Progenitor cell of endocrine pancreas (in vitro differentiated cells): ENCODE data around the gene NUDT3. TPM values are rescaled to one million over a fixed set of nuclear protein-coding genes. Genes with fewer than 3 reads are reported as not detected.

Experiments used
- DNase-seq: peaks from one replicate; pipeline ENCODE4 v3.0.0; 2021; ENCODE audit warnings: low spot score; ENCODE audit not compliant: unreplicated experiment
- H3K27ac Mint-ChIP-seq: 2 replicates; pipeline ENCODE4 v1.8.0; 2021; ENCODE audit warnings: mild to moderate bottlenecking, moderate library complexity, mixed read lengths
- H3K27me3 Mint-ChIP-seq: 2 replicates; pipeline ENCODE4 v1.8.0; 2021; ENCODE audit warnings: mixed read lengths
- H3K36me3 Mint-ChIP-seq: 2 replicates; pipeline ENCODE4 v1.8.0; 2022; ENCODE audit warnings: mixed read lengths; ENCODE audit not compliant: insufficient read depth
- H3K4me1 Mint-ChIP-seq: 2 replicates; pipeline ENCODE4 v1.8.0; 2021; ENCODE audit warnings: low read depth, mixed read lengths
- H3K4me3 Mint-ChIP-seq: 2 replicates; pipeline ENCODE4 v1.8.0; 2021; ENCODE audit warnings: low read depth, mild to moderate bottlenecking, moderate library complexity, mixed read lengths
- H3K9me3 Mint-ChIP-seq: 2 replicates; pipeline ENCODE4 v1.8.0; 2021; ENCODE audit warnings: low read depth, mixed read lengths
- total RNA-seq: library from RNA; stranded (reverse); gene quantifications from 2 replicates; pipeline ENCODE4 v1.2.1, GENCODE V29; 2021
- TF ChIP-seq, protein P1 (sequence below): fragments of 200-600 bp; sonication (generic); IDR thresholded peaks from one replicate; pipeline ENCODE4 v1.5.0; 2021; ENCODE audit warnings: antibody characterized with exemption, mild to moderate bottlenecking; ENCODE audit not compliant: unreplicated experiment

Gene NUDT3
- total RNA-seq, 1 donor from 2014 or later = 20.6 TPM

DNA sequence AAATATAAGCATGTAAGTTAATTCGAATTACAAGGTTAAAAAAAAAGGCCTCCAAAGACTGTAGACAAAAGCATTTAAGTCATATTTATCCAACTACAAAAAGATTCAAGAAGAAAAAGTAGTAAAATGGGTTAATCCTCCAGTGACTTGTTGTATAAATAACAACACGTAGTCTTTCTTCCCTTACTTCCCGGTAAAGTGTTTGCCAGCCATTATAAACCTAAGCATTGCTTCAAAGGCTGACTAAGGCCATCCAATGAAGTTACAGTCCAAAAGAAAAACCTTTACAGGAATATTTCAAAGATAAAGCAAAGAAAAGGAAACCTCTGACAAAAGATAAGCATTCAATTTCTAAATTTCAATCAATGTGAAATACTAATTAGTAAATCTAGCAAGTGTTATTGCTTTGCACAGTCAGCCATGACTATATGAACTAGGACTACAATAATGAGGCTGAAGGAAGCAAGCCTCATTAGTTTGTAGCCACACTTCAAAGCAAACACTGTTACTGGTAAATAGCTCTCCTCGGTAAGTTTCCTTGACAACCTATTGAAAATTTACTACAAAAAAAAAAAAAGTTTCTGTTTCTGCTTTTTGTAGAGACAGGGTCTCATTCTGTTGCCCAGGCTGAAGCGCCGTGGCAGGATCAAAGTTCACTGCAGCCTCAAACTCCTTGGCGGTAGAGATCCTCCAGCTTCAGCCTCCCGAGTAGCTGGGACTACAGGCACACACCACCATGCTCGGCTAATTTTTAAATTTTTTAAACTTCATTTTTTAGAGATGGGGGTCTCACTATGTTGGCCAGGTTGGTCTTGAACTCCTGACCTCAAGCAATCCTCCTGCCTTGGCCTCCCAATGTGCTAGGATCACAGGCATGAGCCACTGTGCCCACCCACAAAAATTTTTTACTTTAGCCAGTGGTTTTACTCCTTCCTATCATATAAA is 46.0 kb downstream of the NUDT3 start:
- peaks cover 13% of the 10 kb centered on the region for H3K4me1 Mint-ChIP-seq
- peaks cover 2% of the 10 kb centered on the region for H3K36me3 Mint-ChIP-seq
- no peak overlapping the region for H3K27ac Mint-ChIP-seq
- DNase-seq = no peak
- TF ChIP-seq, protein P1, sequence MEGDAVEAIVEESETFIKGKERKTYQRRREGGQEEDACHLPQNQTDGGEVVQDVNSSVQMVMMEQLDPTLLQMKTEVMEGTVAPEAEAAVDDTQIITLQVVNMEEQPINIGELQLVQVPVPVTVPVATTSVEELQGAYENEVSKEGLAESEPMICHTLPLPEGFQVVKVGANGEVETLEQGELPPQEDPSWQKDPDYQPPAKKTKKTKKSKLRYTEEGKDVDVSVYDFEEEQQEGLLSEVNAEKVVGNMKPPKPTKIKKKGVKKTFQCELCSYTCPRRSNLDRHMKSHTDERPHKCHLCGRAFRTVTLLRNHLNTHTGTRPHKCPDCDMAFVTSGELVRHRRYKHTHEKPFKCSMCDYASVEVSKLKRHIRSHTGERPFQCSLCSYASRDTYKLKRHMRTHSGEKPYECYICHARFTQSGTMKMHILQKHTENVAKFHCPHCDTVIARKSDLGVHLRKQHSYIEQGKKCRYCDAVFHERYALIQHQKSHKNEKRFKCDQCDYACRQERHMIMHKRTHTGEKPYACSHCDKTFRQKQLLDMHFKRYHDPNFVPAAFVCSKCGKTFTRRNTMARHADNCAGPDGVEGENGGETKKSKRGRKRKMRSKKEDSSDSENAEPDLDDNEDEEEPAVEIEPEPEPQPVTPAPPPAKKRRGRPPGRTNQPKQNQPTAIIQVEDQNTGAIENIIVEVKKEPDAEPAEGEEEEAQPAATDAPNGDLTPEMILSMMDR = no peak
- H3K9me3 Mint-ChIP-seq = no peaks in the 10 kb centered on the region
- H3K27me3 Mint-ChIP-seq = no peaks in the 10 kb centered on the region
- H3K4me3 Mint-ChIP-seq = no peak overlapping the region

DNA sequence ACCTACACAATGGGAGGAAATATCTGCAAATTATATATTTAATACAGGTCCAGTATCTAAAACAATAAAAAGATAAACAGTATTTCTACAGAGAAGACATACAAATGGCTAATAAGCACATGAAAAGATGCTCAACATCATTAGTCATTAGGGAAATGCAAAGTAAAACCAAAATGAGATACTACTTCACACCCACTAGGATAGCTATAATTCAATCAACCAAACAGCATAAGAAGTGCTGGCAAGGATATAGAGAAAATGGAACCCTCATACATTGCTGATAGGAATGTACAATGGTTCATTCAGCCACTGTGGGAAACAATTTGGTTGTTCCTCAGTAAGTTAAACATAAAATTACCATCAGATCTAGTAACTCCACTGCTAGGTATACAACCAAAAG is 48.7 kb downstream of the NUDT3 start:
- Mint-ChIP-seq H3K27me3 (no peaks in the 10 kb centered on the region), H3K4me3 (no peak overlapping the region), H3K36me3 (peaks cover 4% of the 10 kb centered on the region), H3K27ac (no peak overlapping the region), H3K4me1 (peaks cover 8% of the 10 kb centered on the region), H3K9me3 (no peaks in the 10 kb centered on the region)
- TF ChIP-seq, protein P1 = no peak
- DNase-seq = no peak

DNA sequence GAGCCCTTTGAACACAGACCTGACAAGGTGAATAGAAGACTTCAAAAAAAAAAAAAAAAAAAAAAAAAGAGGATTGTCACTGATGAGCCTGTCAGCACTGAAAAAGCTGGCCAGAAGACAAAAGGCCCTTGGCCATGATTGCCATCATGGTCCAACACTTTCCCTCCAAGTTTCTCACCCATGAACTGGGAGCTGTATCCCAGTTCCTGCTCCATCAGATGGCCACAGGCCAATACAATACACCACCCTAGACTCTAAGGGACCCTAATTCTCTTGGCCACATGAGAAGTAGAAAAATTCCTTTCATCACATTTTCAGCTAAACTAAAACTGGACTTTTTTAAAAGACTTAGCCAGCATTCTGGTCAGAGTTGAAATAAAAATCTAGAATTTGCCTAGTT is 50.2 kb downstream of the NUDT3 start:
- Mint-ChIP-seq H3K4me3 (no peak overlapping the region), H3K36me3 (peaks cover 4% of the 10 kb centered on the region), H3K4me1 (peaks cover 16% of the 10 kb centered on the region), H3K27me3 (no peaks in the 10 kb centered on the region), H3K27ac (no peak overlapping the region), H3K9me3 (no peaks in the 10 kb centered on the region)
- no peak for DNase-seq
- TF ChIP-seq, protein P1 = no peak

DNA sequence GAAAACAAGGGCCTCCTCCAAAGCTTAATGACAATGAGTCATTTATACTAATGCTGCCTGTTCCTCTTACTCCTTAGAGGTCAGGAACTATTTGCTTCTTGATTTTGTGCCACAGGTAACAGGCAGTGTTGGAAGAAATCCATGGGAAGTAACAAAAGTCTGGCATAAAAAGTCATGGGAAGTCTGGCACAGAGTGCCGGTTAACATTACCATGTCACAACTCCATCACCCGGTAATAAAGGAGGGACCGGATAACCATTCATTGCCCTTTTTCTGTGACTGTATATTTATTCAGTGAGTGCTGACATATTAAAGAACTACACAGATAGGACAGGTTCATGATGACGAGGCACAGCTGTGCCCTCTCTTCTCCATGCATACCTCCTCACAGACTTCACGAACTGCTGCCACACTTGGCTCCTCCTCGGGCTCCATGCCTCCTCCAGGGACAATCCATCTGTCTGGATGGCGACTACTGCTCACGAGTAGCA is 50.9 kb downstream of the NUDT3 start:
- Mint-ChIP-seq H3K4me3 (no peak overlapping the region), H3K27me3 (no peaks in the 10 kb centered on the region), H3K9me3 (no peaks in the 10 kb centered on the region), H3K4me1 (peaks cover 17% of the 10 kb centered on the region), H3K36me3 (peaks cover 4% of the 10 kb centered on the region), H3K27ac (no peak overlapping the region)
- TF ChIP-seq, protein P1 = no peak
- DNase-seq = no peak

DNA sequence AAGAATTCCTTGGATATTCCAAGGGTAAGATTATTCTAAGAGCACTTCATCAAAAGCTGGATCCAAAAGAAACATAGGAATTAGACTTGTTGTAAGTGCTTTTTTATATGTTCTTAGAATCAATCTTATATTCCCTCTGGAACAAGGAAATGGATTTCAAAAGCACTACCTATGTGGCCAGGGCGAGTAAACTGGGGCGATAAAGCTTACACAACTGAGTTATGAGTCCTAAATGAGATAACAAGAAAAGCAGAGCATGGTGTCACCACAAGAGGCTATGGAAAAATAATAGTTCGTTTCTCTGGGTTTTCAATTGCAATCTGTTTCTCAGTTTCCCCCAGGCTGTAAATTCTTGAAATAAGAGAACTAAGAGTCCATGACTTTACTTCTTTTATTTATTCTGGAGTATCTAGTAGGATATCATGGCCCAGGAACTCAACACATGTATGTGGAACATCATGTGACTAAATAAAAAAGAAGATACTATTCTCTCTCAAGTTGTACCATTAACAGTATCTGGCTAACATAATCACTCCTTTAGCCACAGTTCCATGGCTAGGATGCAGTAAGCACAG is 51.5 kb downstream of the NUDT3 start:
- no peaks in the 10 kb centered on the region for H3K9me3 Mint-ChIP-seq
- peaks cover 18% of the 10 kb centered on the region for H3K4me1 Mint-ChIP-seq
- H3K36me3 Mint-ChIP-seq = peaks cover 4% of the 10 kb centered on the region
- DNase-seq = no peak
- no peaks in the 10 kb centered on the region for H3K27me3 Mint-ChIP-seq
- H3K27ac Mint-ChIP-seq = no peak overlapping the region
- H3K4me3 Mint-ChIP-seq = no peak overlapping the region
- TF ChIP-seq, protein P1 = no peak
